ENCODE data around the gene PCYT1B.
"Not testable (repeated sequence)": the region's sequence is repeated elsewhere in the genome, so short reads cannot be mapped to it uniquely, and the experiment has no call there.

PCYT1B gene

DNA sequence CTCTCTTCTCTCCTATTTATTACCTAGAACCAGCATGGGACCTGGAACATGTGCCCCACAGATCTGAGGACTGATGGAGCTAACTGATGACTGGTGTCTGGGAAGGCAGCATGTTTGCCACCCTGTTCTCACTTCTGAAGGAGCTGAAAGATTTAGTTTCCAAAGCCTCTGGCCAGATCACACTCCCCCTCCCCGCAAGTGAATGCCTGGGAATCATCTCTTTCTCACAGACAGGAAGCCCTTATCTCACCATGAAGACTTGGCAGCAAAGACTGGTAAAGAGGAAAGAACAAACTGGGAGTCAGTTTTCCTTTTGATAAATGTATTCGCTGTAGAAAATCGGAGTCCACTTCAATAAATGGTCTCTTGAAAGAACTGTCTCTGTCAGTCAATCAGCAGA lies 21.0 kb upstream of the PCYT1B start:
- Histone ChIP-seq H3K27ac (ENCODE audit: low read length) (no peak overlapping the region), H3K4me3 (ENCODE audit: low read depth in 1 of 2, low read length in 2 of 2) (no peak overlapping the region), H3K9me3 (ENCODE audit: control insufficient read depth in 1 of 2, low read length in 2 of 2) (no peaks in the 10 kb centered on the region)

GRCh38 chrX:24662352-24662751 lies 15.2 kb upstream of the PCYT1B start:
- H3K27ac ChIP-seq (ENCODE audit: low read length) = no peak overlapping the region
- H3K9me3 ChIP-seq (ENCODE audit: control insufficient read depth in 1 of 2, low read length in 2 of 2) = no peaks in the 10 kb centered on the region
- no peaks in the 10 kb centered on the region for H3K4me1 ChIP-seq (ENCODE audit: control insufficient read depth in 1 of 2, insufficient read depth in 2 of 2, low read length in 2 of 2)
- no peaks in the 10 kb centered on the region for H3K36me3 ChIP-seq (ENCODE audit: control insufficient read depth in 1 of 2, insufficient read depth in 2 of 2, low read length in 2 of 2)
- no peak overlapping the region for H3K4me3 ChIP-seq (ENCODE audit: low read depth in 1 of 2, low read length in 2 of 2)
- no peaks in the 10 kb centered on the region for H3K27me3 ChIP-seq (ENCODE audit: low read depth, low read length)

More for the DNA sequence above, 21.0 kb upstream of the PCYT1B start:
- Histone ChIP-seq H3K27me3 (ENCODE audit: low read depth, low read length) (no peaks in the 10 kb centered on the region), H3K4me1 (ENCODE audit: control insufficient read depth in 1 of 2, insufficient read depth in 2 of 2, low read length in 2 of 2) (no peaks in the 10 kb centered on the region), H3K36me3 (ENCODE audit: control insufficient read depth in 1 of 2, insufficient read depth in 2 of 2, low read length in 2 of 2) (no peaks in the 10 kb centered on the region)

DNA sequence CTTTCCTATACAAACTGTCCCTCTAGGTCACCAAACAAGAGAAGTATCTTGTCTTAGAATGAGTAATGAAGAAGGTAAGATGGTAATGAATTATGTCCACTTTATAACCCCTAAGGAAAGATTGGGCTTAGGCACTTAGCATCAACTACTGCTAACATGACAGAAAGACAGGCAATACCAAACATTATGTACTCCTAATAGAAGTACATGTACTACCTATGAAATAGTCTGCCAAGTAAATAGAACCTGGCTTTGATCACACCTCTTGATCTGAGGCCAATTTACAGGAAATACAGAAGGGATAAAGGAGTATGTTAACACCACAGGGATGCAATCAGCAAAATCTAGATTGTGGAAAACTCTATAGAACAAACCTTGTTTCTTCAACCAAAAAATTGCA lies 14.1 kb upstream of the PCYT1B start:
- no peak overlapping the region for H3K4me3 ChIP-seq (ENCODE audit: low read depth in 1 of 2, low read length in 2 of 2)
- H3K27ac ChIP-seq (ENCODE audit: low read length) = no peak overlapping the region
- H3K9me3 ChIP-seq (ENCODE audit: control insufficient read depth in 1 of 2, low read length in 2 of 2) = no peaks in the 10 kb centered on the region
- no peaks in the 10 kb centered on the region for H3K4me1 ChIP-seq (ENCODE audit: control insufficient read depth in 1 of 2, insufficient read depth in 2 of 2, low read length in 2 of 2)
- H3K36me3 ChIP-seq (ENCODE audit: control insufficient read depth in 1 of 2, insufficient read depth in 2 of 2, low read length in 2 of 2) = no peaks in the 10 kb centered on the region
- no peaks in the 10 kb centered on the region for H3K27me3 ChIP-seq (ENCODE audit: low read depth, low read length)

GRCh38 chrX:24659646-24660045 lies 12.5 kb upstream of the PCYT1B start:
- H3K27me3 ChIP-seq (ENCODE audit: low read depth, low read length) = no peaks in the 10 kb centered on the region
- H3K4me3 ChIP-seq (ENCODE audit: low read depth in 1 of 2, low read length in 2 of 2) = no peak overlapping the region
- no peaks in the 10 kb centered on the region for H3K4me1 ChIP-seq (ENCODE audit: control insufficient read depth in 1 of 2, insufficient read depth in 2 of 2, low read length in 2 of 2)
- no peak overlapping the region for H3K27ac ChIP-seq (ENCODE audit: low read length)
- no peaks in the 10 kb centered on the region for H3K36me3 ChIP-seq (ENCODE audit: control insufficient read depth in 1 of 2, insufficient read depth in 2 of 2, low read length in 2 of 2)
- no peaks in the 10 kb centered on the region for H3K9me3 ChIP-seq (ENCODE audit: control insufficient read depth in 1 of 2, low read length in 2 of 2)

DNA sequence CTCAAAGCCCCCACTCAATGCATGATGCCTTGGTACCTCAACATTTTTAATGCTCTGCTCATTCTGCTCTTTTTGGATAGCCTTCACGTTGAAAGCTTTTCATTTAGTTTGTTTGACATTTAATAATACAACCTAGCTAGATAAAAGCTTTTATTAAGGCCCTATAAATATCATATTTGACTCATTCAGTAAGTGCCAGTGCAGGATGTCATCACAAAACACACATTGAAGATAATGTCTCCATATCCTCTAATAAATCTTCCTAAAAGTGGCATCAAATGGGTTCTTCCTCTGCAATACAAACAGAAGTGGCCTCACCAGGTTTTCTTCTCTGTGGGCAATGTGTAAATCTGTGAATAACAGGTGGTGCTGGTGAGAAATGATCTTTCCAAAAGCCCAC lies 12.0 kb upstream of the PCYT1B start:
- Histone ChIP-seq H3K4me3 (ENCODE audit: low read depth in 1 of 2, low read length in 2 of 2) (no peak overlapping the region), H3K4me1 (ENCODE audit: control insufficient read depth in 1 of 2, insufficient read depth in 2 of 2, low read length in 2 of 2) (no peaks in the 10 kb centered on the region), H3K36me3 (ENCODE audit: control insufficient read depth in 1 of 2, insufficient read depth in 2 of 2, low read length in 2 of 2) (no peaks in the 10 kb centered on the region), H3K9me3 (ENCODE audit: control insufficient read depth in 1 of 2, low read length in 2 of 2) (no peaks in the 10 kb centered on the region), H3K27ac (ENCODE audit: low read length) (no peak overlapping the region), H3K27me3 (ENCODE audit: low read depth, low read length) (no peaks in the 10 kb centered on the region)

DNA sequence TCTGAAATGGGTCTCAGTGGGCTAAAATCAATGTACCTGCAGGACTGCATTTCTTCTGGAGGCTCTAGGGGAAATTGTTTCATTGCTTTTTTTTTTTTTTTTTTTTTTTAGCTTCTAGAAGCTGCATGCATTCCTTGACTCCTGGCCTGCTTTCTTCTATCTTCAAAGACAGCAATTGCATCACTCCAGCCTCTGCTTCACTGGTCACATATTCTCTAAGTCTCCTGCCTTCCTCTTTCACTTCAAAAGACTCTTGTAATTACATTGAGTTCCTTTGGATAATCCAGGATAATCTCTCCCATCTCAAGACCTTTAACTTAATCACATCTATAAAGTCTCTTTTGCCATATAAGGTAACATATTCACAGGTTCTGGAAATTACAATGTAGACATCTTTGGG lies 11.3 kb upstream of the PCYT1B start:
- Histone ChIP-seq H3K27me3 (ENCODE audit: low read depth, low read length) (no peaks in the 10 kb centered on the region), H3K4me1 (ENCODE audit: control insufficient read depth in 1 of 2, insufficient read depth in 2 of 2, low read length in 2 of 2) (no peaks in the 10 kb centered on the region), H3K9me3 (ENCODE audit: control insufficient read depth in 1 of 2, low read length in 2 of 2) (no peaks in the 10 kb centered on the region), H3K4me3 (ENCODE audit: low read depth in 1 of 2, low read length in 2 of 2) (no peak overlapping the region), H3K36me3 (ENCODE audit: control insufficient read depth in 1 of 2, insufficient read depth in 2 of 2, low read length in 2 of 2) (no peaks in the 10 kb centered on the region), H3K27ac (ENCODE audit: low read length) (no peak overlapping the region)

GRCh38 chrX:24657671-24658386 lies 10.7 kb upstream of the PCYT1B start:
- H3K36me3 ChIP-seq (ENCODE audit: control insufficient read depth in 1 of 2, insufficient read depth in 2 of 2, low read length in 2 of 2) = no peaks in the 10 kb centered on the region
- H3K4me1 ChIP-seq (ENCODE audit: control insufficient read depth in 1 of 2, insufficient read depth in 2 of 2, low read length in 2 of 2) = no peaks in the 10 kb centered on the region
- H3K27ac ChIP-seq (ENCODE audit: low read length) = no peak overlapping the region
- H3K27me3 ChIP-seq (ENCODE audit: low read depth, low read length) = no peaks in the 10 kb centered on the region
- no peaks in the 10 kb centered on the region for H3K9me3 ChIP-seq (ENCODE audit: control insufficient read depth in 1 of 2, low read length in 2 of 2)
- H3K4me3 ChIP-seq (ENCODE audit: low read depth in 1 of 2, low read length in 2 of 2) = no peak overlapping the region

DNA sequence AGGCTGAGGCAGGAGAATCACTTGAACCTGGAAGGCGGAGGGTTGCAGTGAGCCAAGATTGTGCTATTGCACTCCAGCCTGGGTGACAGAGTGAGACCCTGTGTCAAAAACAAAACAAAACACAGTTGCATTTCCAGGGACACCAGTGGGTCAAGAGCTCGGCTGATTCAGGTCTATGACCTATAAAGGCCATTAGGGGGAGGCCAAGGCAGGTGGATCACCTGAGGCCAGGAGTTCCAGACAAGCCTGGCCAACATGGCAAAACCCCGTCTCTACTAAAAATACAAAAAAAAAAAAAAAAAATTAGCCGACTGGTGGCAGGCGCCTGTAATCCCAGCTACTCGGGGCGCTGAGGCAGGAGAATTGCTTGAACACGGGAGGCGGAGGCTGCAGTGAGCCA lies 8.5 kb upstream of the PCYT1B start:
- not testable (repeated sequence) for H3K27me3 ChIP-seq (ENCODE audit: low read depth, low read length); H3K27ac ChIP-seq (ENCODE audit: low read length); H3K4me1 ChIP-seq (ENCODE audit: control insufficient read depth in 1 of 2, insufficient read depth in 2 of 2, low read length in 2 of 2); H3K9me3 ChIP-seq (ENCODE audit: control insufficient read depth in 1 of 2, low read length in 2 of 2); H3K36me3 ChIP-seq (ENCODE audit: control insufficient read depth in 1 of 2, insufficient read depth in 2 of 2, low read length in 2 of 2); H3K4me3 ChIP-seq (ENCODE audit: low read depth in 1 of 2, low read length in 2 of 2)

GRCh38 chrX:24651783-24652182 lies 4.6 kb upstream of the PCYT1B start:
- no peaks in the 10 kb centered on the region for H3K36me3 ChIP-seq (ENCODE audit: control insufficient read depth in 1 of 2, insufficient read depth in 2 of 2, low read length in 2 of 2)
- peaks cover 0 to 5% of the 10 kb centered on the region in 2 donors for H3K4me1 ChIP-seq (ENCODE audit: control insufficient read depth in 1 of 2, insufficient read depth in 2 of 2, low read length in 2 of 2)
- H3K27ac ChIP-seq (ENCODE audit: low read length) = no peak overlapping the region
- no peak overlapping the region for H3K4me3 ChIP-seq (ENCODE audit: low read depth in 1 of 2, low read length in 2 of 2)
- no peaks in the 10 kb centered on the region for H3K27me3 ChIP-seq (ENCODE audit: low read depth, low read length)
- no peaks in the 10 kb centered on the region for H3K9me3 ChIP-seq (ENCODE audit: control insufficient read depth in 1 of 2, low read length in 2 of 2)

DNA sequence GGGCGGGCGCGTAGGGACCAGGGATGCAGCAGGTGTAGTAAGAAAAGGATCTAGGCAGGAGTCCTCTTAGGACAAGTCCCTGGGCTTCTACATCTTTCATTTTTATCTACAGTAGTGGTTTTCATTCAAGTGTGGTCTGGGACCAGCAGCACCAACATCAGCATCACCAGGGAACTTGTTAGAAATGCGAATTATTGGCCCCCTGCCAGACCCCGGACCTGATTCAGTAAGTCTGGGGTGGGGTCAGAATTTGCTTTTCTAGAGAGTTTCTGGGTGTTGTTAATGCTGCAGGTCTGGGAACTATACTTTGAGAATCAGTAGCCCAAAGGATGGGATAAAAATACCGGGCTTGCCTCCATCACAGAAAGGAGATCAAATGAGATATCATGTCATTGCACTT lies 1.3 kb upstream of the PCYT1B start:
- no peak overlapping the region for H3K4me3 ChIP-seq (ENCODE audit: low read depth in 1 of 2, low read length in 2 of 2)
- H3K36me3 ChIP-seq (ENCODE audit: control insufficient read depth in 1 of 2, insufficient read depth in 2 of 2, low read length in 2 of 2) = no peaks in the 10 kb centered on the region
- H3K27me3 ChIP-seq (ENCODE audit: low read depth, low read length) = no peaks in the 10 kb centered on the region
- peaks cover 0 to 5% of the 10 kb centered on the region in 2 donors for H3K4me1 ChIP-seq (ENCODE audit: control insufficient read depth in 1 of 2, insufficient read depth in 2 of 2, low read length in 2 of 2)
- H3K27ac ChIP-seq (ENCODE audit: low read length) = no peak overlapping the region
- H3K9me3 ChIP-seq (ENCODE audit: control insufficient read depth in 1 of 2, low read length in 2 of 2) = no peaks in the 10 kb centered on the region

GRCh38 chrX:24646745-24647182 lies 383 bp downstream of the PCYT1B start:
- no peaks in the 10 kb centered on the region for H3K27me3 ChIP-seq (ENCODE audit: low read depth, low read length)

DNA sequence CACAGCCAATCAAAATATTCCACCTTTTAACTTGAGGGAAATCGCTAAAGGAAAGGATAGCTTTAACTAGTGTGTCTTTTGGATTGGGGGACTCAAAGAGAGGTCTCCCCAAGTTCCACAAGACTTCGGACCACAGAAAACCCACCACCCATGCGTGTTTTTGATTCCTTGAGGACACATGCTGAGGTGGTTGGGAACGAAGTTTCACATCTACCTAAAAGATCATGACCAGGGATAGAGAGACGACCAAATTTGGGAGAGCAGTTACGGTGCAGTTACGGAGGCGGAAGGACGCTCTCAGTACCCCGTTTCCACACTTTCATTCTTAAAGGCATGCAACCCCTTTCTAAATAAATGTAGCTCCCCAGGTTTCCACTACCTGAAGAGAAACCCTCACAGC lies 1.1 kb downstream of the PCYT1B start:
- H3K27ac ChIP-seq (ENCODE audit: low read length) = no peak overlapping the region
- H3K4me1 ChIP-seq (ENCODE audit: control insufficient read depth in 1 of 2, insufficient read depth in 2 of 2, low read length in 2 of 2) = peaks cover 0 to 5% of the 10 kb centered on the region in 2 donors
- no peaks in the 10 kb centered on the region for H3K27me3 ChIP-seq (ENCODE audit: low read depth, low read length)
- H3K36me3 ChIP-seq (ENCODE audit: control insufficient read depth in 1 of 2, insufficient read depth in 2 of 2, low read length in 2 of 2) = no peaks in the 10 kb centered on the region
- peak overlapping the region in 1 of 2 donors; percentile 56 for H3K4me3 ChIP-seq (ENCODE audit: low read depth in 1 of 2, low read length in 2 of 2)
- no peaks in the 10 kb centered on the region for H3K9me3 ChIP-seq (ENCODE audit: control insufficient read depth in 1 of 2, low read length in 2 of 2)

More at GRCh38 chrX:24646745-24647182, 383 bp downstream of the PCYT1B start:
- peaks cover 0 to 5% of the 10 kb centered on the region in 2 donors for H3K4me1 ChIP-seq (ENCODE audit: control insufficient read depth in 1 of 2, insufficient read depth in 2 of 2, low read length in 2 of 2)
- H3K27ac ChIP-seq (ENCODE audit: low read length) = no peak overlapping the region
- peak overlapping the region; percentile 56 to 63 for H3K4me3 ChIP-seq (ENCODE audit: low read depth in 1 of 2, low read length in 2 of 2)
- no peaks in the 10 kb centered on the region for H3K9me3 ChIP-seq (ENCODE audit: control insufficient read depth in 1 of 2, low read length in 2 of 2)
- H3K36me3 ChIP-seq (ENCODE audit: control insufficient read depth in 1 of 2, insufficient read depth in 2 of 2, low read length in 2 of 2) = no peaks in the 10 kb centered on the region

Measured in muscle layer of duodenum (tissue), 2 donors.